HepG2 (cell line): ENCODE results near the gene RBM8A.

ENCODE experiments used
- CTCF ChIP-seq: sonication (generic); formaldehyde crosslinking; IDR thresholded peaks from 2 replicates; pipeline ENCODE4 v1.5.0; 2020; ENCODE audit warnings: mild to moderate bottlenecking, missing genetic modification reagents, moderate library complexity
- KDM1A ChIP-seq: IDR thresholded peaks from 2 replicates; pipeline ENCODE4 v1.6.1; 2016; ENCODE audit warnings: missing compliant biosample characterization
- KDM5B ChIP-seq: sonication (generic); formaldehyde crosslinking; IDR thresholded peaks from 2 replicates; pipeline ENCODE4 v1.4.0; 2020; ENCODE audit warnings: missing genetic modification reagents, mild to moderate bottlenecking, borderline replicate concordance
- MYC ChIP-seq: sonication (generic); formaldehyde crosslinking; IDR thresholded peaks from 2 replicates; pipeline ENCODE4 v1.9.0; 2021; ENCODE audit warnings: missing genetic modification reagents, borderline replicate concordance
- MZF1 ChIP-seq: sonication (generic); formaldehyde crosslinking; IDR thresholded peaks from 2 replicates; pipeline ENCODE4 v1.8.1; 2023; ENCODE audit warnings: mild to moderate bottlenecking, missing genetic modification reagents, borderline replicate concordance
- NFYB ChIP-seq: sonication (generic); formaldehyde crosslinking; IDR thresholded peaks from 2 replicates; pipeline ENCODE4 v1.4.0; 2020; ENCODE audit warnings: missing genetic modification reagents
- POLR2A ChIP-seq, 2 experiments: IDR thresholded peaks; 2 replicates each; pipeline ENCODE4 v1.6.1; 2011; ENCODE audit warnings: low read depth in 2 of 2, low read length in 2 of 2, mild to moderate bottlenecking in 1 of 2, moderate library complexity in 1 of 2; ENCODE audit not compliant: insufficient read depth in 1 of 2
- SALL1 ChIP-seq: sonication (generic); formaldehyde crosslinking; IDR thresholded peaks from 2 replicates; pipeline ENCODE4 v1.8.0; 2022; ENCODE audit warnings: mild to moderate bottlenecking, missing genetic modification reagents
- ZBTB34 ChIP-seq: sonication (generic); formaldehyde crosslinking; IDR thresholded peaks from 2 replicates; pipeline ENCODE4 v1.8.0; 2022; ENCODE audit warnings: mild to moderate bottlenecking, missing genetic modification reagents
- ZNF512 ChIP-seq: sonication (generic); formaldehyde crosslinking; IDR thresholded peaks from 2 replicates; pipeline ENCODE4 v1.4.0; 2020; ENCODE audit warnings: mild to moderate bottlenecking, missing genetic modification reagents
- ZNF644 ChIP-seq: IDR thresholded peaks from 2 replicates; pipeline ENCODE4 v1.6.1; 2016; ENCODE audit warnings: low read depth
- TF ChIP-seq, protein P1 (sequence below): sonication (generic); formaldehyde crosslinking; IDR thresholded peaks from 2 replicates; pipeline ENCODE4 v1.4.0; 2020; ENCODE audit warnings: low read depth, mild to moderate bottlenecking, missing genetic modification reagents
- TF ChIP-seq, protein P2 (sequence below): sonication (generic); formaldehyde crosslinking; IDR thresholded peaks from 2 replicates; pipeline ENCODE4 v1.8.0; 2022; ENCODE audit warnings: mild to moderate bottlenecking, missing genetic modification reagents, moderate library complexity

- TF ChIP-seq ZNF512 (CRISPR knock-in tag) (no peak), CTCF (CRISPR knock-in tag) (no peak), ZBTB34 (CRISPR knock-in tag) (no peak), KDM5B (CRISPR knock-in tag) (no peak), KDM1A (CRISPR knock-in tag) (no peak), NFYB (CRISPR knock-in tag) (no peak), SALL1 (CRISPR knock-in tag) (no peak), MYC (no peak), POLR2A (IDR thresholded peaks at IDR 0.05; ENCODE audit: insufficient read depth in 1 of 2, low read depth in 2 of 2, low read length in 2 of 2) (no peak), MZF1 (CRISPR knock-in tag) (no peak), ZNF644 (CRISPR knock-in tag) (no peak)
- TF ChIP-seq, protein P1, sequence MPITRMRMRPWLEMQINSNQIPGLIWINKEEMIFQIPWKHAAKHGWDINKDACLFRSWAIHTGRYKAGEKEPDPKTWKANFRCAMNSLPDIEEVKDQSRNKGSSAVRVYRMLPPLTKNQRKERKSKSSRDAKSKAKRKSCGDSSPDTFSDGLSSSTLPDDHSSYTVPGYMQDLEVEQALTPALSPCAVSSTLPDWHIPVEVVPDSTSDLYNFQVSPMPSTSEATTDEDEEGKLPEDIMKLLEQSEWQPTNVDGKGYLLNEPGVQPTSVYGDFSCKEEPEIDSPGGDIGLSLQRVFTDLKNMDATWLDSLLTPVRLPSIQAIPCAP (CRISPR knock-in tag), result no peak
- TF ChIP-seq, protein P2, sequence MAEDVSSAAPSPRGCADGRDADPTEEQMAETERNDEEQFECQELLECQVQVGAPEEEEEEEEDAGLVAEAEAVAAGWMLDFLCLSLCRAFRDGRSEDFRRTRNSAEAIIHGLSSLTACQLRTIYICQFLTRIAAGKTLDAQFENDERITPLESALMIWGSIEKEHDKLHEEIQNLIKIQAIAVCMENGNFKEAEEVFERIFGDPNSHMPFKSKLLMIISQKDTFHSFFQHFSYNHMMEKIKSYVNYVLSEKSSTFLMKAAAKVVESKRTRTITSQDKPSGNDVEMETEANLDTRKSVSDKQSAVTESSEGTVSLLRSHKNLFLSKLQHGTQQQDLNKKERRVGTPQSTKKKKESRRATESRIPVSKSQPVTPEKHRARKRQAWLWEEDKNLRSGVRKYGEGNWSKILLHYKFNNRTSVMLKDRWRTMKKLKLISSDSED (CRISPR knock-in tag), result no peak
These were observed 10.5 kb downstream of the RBM8A start for GRCh38 chr1:145916745-145917144.
